ENCODE measurements around the gene NFIX.
A peak's percentile ranks its signal among the peaks of the same experiment; 100 is the strongest.

DNA sequence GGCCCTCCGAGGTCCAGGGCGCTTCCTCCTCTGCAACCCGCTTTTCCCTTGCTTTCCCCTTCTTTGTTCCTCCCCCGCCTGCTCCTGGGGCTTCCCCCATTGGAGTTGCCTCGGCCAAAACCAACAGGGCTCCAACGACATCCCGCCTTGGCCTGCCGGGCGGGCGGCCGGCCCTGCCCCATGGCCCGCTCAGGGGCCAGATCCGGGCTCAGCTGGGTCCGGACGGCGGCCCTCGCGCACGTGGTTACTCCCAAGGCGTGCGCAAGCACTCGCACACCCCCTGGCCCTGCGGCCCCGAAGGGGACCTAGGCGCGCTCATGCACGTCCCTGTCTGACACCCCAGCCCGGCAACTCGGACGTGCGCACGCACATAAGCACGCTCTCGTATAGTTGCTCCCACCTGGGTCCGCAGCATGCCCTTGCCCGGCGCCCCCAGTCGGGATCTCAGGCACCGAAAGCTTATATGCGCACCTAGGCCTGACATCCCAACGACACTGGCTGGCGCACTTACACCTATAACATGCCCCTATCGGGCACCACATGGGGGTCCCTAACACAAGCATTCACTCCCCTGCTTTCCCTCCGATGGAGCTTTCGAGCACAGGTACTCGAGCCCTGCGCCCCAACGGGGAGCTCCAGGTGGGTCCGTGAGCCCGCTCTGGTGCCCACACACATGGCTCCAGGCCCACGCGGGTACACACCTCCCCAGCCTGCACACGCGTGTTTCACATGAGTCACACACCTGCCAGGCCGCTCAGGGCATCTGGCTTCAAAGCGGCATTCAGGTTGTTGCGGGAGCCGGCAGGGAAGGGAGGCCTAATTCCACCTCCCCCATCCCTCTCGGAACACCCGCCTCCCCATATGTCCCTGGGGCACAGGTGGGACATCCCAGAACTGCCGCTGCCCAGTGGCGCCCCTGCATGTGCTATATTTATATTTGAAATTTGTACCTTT lies 15.0 kb downstream of the NFIX start:
- TF ChIP-seq CTCF (IDR thresholded peaks at IDR 0.05) (no peak), POLR2A (IDR thresholded peaks at IDR 0.05) (peak in 1 of 4 donors; percentile 6)
